SIG-M5 (cell line): ENCODE results near the gene SPCS1.
"Not testable (repeated sequence)": the region's sequence is repeated elsewhere in the genome, so short reads cannot be mapped to it uniquely, and the experiment has no call there.

Experiments
- DNase-seq: peaks from one replicate; lab custom pipeline; 2025; lab: John Stamatoyannopoulos, UW

The SPCS1 gene

GRCh38 chr3:52695798-52696671, 9.9 kb upstream of the SPCS1 start:
- DNase-seq = no peak

- DNase-seq = no peak
Measured at GRCh38 chr3:52696830-52697631, 8.9 kb upstream of the SPCS1 start.

GRCh38 chr3:52697632-52697965, 8.3 kb upstream of the SPCS1 start:
- no peak for DNase-seq

GRCh38 chr3:52703341-52703740, 2.6 kb upstream of the SPCS1 start:
- no peak for DNase-seq

GRCh38 chr3:52704611-52705437, 1.1 kb upstream of the SPCS1 start:
- no peak for DNase-seq

GRCh38 chr3:52705438-52705687, 543 bp upstream of the SPCS1 start:
- DNase-seq = no peak

GRCh38 chr3:52707585-52707984, 1.7 kb downstream of the SPCS1 start:
- no peak for DNase-seq

GRCh38 chr3:52710512-52710911, 4.6 kb downstream of the SPCS1 start:
- DNase-seq = no peak

- no peak for DNase-seq
Measured at GRCh38 chr3:52712291-52713212, 6.6 kb downstream of the SPCS1 start.

- DNase-seq = no peak
Measured at GRCh38 chr3:52714335-52715302, 8.7 kb downstream of the SPCS1 start.

- DNase-seq = no peak
Measured at GRCh38 chr3:52715714-52716305, 9.9 kb downstream of the SPCS1 start.

GRCh38 chr3:52719618-52720017, 13.7 kb downstream of the SPCS1 start:
- no peak for DNase-seq

- peak; percentile 97 for DNase-seq
Measured at GRCh38 chr3:52721002-52721729, 15.3 kb downstream of the SPCS1 start.

- no peak for DNase-seq
Measured at GRCh38 chr3:52721730-52722008, 15.8 kb downstream of the SPCS1 start.

- no peak for DNase-seq
Measured at GRCh38 chr3:52722491-52722890, 16.6 kb downstream of the SPCS1 start.

- no peak for DNase-seq
Measured at GRCh38 chr3:52723935-52724334, 18.0 kb downstream of the SPCS1 start.

- DNase-seq = no peak
Measured at GRCh38 chr3:52724511-52724910, 18.6 kb downstream of the SPCS1 start.

- not testable (repeated sequence) for DNase-seq
Measured at GRCh38 chr3:52728753-52729152, 22.8 kb downstream of the SPCS1 start.

GRCh38 chr3:52730681-52731080, 24.8 kb downstream of the SPCS1 start:
- DNase-seq = no peak

- no peak for DNase-seq
Measured at GRCh38 chr3:52731590-52731989, 25.7 kb downstream of the SPCS1 start.
